ENCODE measurements around the gene MS4A6E.

The MS4A6E gene

GRCh38 chr11:60377401-60378136 is 50.5 kb downstream of the MS4A6E start:
- Histone ChIP-seq H3K9ac (ENCODE audit: low read depth, low read length) (no peak overlapping the region), H3K27ac (ENCODE audit: low read depth, low read length) (no peak overlapping the region), H3K9me3 (ENCODE audit: insufficient read depth, low read depth, low read length) (no peaks in the 10 kb centered on the region), H3K36me3 (ENCODE audit: insufficient read depth, low read length) (no peaks in the 10 kb centered on the region), H3K27me3 (ENCODE audit: insufficient read depth, low read length) (no peaks in the 10 kb centered on the region), H3K4me1 (ENCODE audit: insufficient read depth, low read length) (no peaks in the 10 kb centered on the region), H3K4me3 (ENCODE audit: low read length) (no peak overlapping the region)
- 96% methylated on average over 2 of the region's 2 CpGs for WGBS

- Histone ChIP-seq H3K36me3 (ENCODE audit: insufficient read depth, low read length) (no peaks in the 10 kb centered on the region), H3K27me3 (ENCODE audit: insufficient read depth, low read length) (no peaks in the 10 kb centered on the region), H3K27ac (ENCODE audit: low read depth, low read length) (no peak within 1 kb of the TSS), H3K9ac (ENCODE audit: low read depth, low read length) (no peak within 1 kb of the TSS), H3K9me3 (ENCODE audit: insufficient read depth, low read depth, low read length) (no peaks in the 10 kb centered on the region), H3K4me3 (ENCODE audit: low read length) (no peak within 1 kb of the TSS), H3K4me1 (ENCODE audit: insufficient read depth, low read length) (no peaks in the 10 kb centered on the region)
- WGBS, result 86% methylated on average over 3 of the region's 3 CpGs
Observed at GRCh38 chr11:60378354-60378753, 51.3 kb downstream of the MS4A6E start, which contains the start of gene MS4A7. Gene MS4A7 (plus strand): TSS chr11:60378532. CDS start chr11:60383142, 4,610 bp downstream.

DNA sequence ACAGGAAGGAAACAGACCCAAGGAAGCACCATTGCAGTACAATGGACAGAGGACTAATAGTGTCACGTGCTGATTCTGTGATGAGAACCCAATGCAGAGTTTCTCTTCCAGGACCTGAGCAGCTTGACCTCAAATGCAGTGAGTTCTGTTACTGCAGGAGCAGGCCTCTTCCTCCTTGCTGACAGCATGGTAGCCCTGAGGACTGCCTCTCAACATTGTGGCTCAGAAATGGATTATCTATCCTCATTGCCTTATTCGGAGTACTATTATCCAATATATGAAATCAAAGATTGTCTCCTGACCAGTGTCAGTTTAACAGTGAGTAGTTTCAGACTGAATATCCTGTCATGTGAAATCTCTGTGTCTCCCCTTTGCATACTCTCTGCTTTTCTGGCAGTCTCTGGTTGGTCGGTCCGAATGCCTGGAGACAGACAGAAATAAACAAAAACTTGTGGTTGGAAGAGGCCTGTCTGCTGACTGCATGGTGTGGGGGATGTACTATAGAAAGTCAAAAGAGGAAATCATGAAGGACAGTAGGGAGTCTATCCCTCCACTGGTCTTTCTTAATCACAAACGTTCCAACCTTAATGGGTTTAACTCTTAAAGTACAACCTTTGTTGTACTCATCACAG is 62.3 kb downstream of the MS4A6E start:
- Histone ChIP-seq H3K27ac (ENCODE audit: low read depth, low read length) (no peak overlapping the region), H3K9ac (ENCODE audit: low read depth, low read length) (no peak overlapping the region), H3K9me3 (ENCODE audit: insufficient read depth, low read depth, low read length) (no peaks in the 10 kb centered on the region), H3K4me1 (ENCODE audit: insufficient read depth, low read length) (no peaks in the 10 kb centered on the region), H3K27me3 (ENCODE audit: insufficient read depth, low read length) (no peaks in the 10 kb centered on the region), H3K4me3 (ENCODE audit: low read length) (no peak overlapping the region), H3K36me3 (ENCODE audit: insufficient read depth, low read length) (no peaks in the 10 kb centered on the region)
- WGBS, result 81% methylated on average over 5 of the region's 5 CpGs

DNA sequence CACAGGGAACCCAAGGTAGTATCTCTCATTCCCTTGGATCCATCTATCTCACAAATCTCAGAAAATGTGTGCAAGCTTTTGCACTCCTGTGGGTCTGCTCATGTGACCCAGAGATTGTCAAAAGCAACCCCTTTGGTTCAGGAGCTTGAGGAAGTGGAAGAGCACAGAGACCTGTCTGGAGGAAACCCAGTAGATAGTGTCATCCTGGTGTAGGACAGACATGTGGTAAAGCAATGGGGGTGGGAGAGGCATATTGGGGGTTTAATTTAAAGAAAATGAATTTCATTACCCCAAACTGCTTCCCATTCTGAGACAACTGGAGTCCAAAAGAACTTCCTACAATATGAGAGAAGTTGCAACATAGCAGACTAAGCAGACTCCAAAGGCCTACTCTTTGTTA is 63.4 kb downstream of the MS4A6E start:
- Histone ChIP-seq H3K4me3 (ENCODE audit: low read length) (no peak overlapping the region), H3K27me3 (ENCODE audit: insufficient read depth, low read length) (no peaks in the 10 kb centered on the region), H3K36me3 (ENCODE audit: insufficient read depth, low read length) (no peaks in the 10 kb centered on the region), H3K9ac (ENCODE audit: low read depth, low read length) (no peak overlapping the region), H3K9me3 (ENCODE audit: insufficient read depth, low read depth, low read length) (no peaks in the 10 kb centered on the region), H3K27ac (ENCODE audit: low read depth, low read length) (no peak overlapping the region), H3K4me1 (ENCODE audit: insufficient read depth, low read length) (no peaks in the 10 kb centered on the region)

Data from HUES64 (cell line).